H1 (cell line): Measurements from ENCODE around the gene TRABD.

Experiments used
- ATF3 ChIP-seq: IDR thresholded peaks from 2 replicates; pipeline ENCODE4 v1.6.1; 2011; ENCODE audit warnings: low read depth, mild to moderate bottlenecking, low read length; ENCODE audit not compliant: insufficient read depth
- BRCA1 ChIP-seq: IDR thresholded peaks from 2 replicates; pipeline ENCODE4 v1.6.1; 2012; ENCODE audit warnings: low read depth, low read length, improper control_type of control experiment
- EZH2 ChIP-seq: fragments of 200-600 bp; sonication (generic); IDR thresholded peaks from 2 replicates; pipeline ENCODE4 v1.7.1; 2012; ENCODE audit warnings: low read depth, mild to moderate bottlenecking, moderate library complexity, low read length, inconsistent platforms; ENCODE audit not compliant: severe bottlenecking
- FOSL1 ChIP-seq: IDR thresholded peaks from 2 replicates; pipeline ENCODE4 v1.6.1; 2011; ENCODE audit warnings: mild to moderate bottlenecking, low read depth, low read length, moderate library complexity; ENCODE audit not compliant: insufficient read depth
- GABPA ChIP-seq: IDR thresholded peaks from 2 replicates; pipeline ENCODE4 v1.6.1; 2011; ENCODE audit warnings: mild to moderate bottlenecking, low read length, moderate library complexity, borderline replicate concordance; ENCODE audit not compliant: insufficient read depth
- NANOG ChIP-seq: IDR thresholded peaks from 2 replicates; pipeline ENCODE4 v1.6.1; 2011; ENCODE audit warnings: low read length, low read depth, mild to moderate bottlenecking, inconsistent platforms; ENCODE audit not compliant: insufficient read depth, poor library complexity, severe bottlenecking
- SIN3A ChIP-seq, 2 experiments: IDR thresholded peaks in 1 of 2; conservative IDR thresholded peaks in 1 of 2; 2 replicates each; pipeline ENCODE4 v1.6.1; 2011 to 2012; ENCODE audit warnings: low read length in 2 of 2, improper control_type of control experiment in 1 of 2, low read depth in 1 of 2, mild to moderate bottlenecking in 1 of 2
- SP4 ChIP-seq: IDR thresholded peaks from 2 replicates; pipeline ENCODE4 v1.6.1; 2012; ENCODE audit warnings: low read length, inconsistent platforms
- TBP ChIP-seq: IDR thresholded peaks from 2 replicates; pipeline ENCODE4 v1.6.1; 2011; ENCODE audit warnings: low read depth, low read length, improper control_type of control experiment
- TEAD4 ChIP-seq: IDR thresholded peaks from 2 replicates; pipeline ENCODE4 v1.6.1; 2012; ENCODE audit warnings: low read depth, low read length, inconsistent platforms, mixed read lengths
- YY1 ChIP-seq: IDR thresholded peaks from 2 replicates; pipeline ENCODE4 v1.6.1; 2011; ENCODE audit warnings: low read depth, mild to moderate bottlenecking, low read length
- ZNF274 ChIP-seq: IDR thresholded peaks from 2 replicates; pipeline ENCODE4 v1.7.0; 2012; ENCODE audit warnings: low read length, borderline replicate concordance; ENCODE audit errors: extremely low read depth
- TF ChIP-seq, protein P1 (sequence below), 3 experiments: IDR thresholded peaks; 1 replicate in 2 of 3; 2 replicates in 1 of 3; pipeline versions ENCODE4 v1.5.1 to v1.6.1; 2011; ENCODE audit warnings: low read length in 3 of 3, mild to moderate bottlenecking in 3 of 3, inconsistent platforms in 2 of 3, low read depth in 1 of 3, moderate library complexity in 1 of 3; ENCODE audit not compliant: insufficient read depth in 1 of 3; ENCODE audit errors: control extremely low read depth in 1 of 3

GRCh38 chr22:50247748-50248147 is 62.0 kb downstream of the TRABD start:
- TF ChIP-seq ATF3 (no peak), SP4 (no peak), SIN3A (conservative IDR thresholded peaks at IDR 0.05 in 1 of 2, IDR thresholded peaks at IDR 0.05 in 1 of 2; ENCODE audit: low read depth in 1 of 2, low read length in 2 of 2) (no peak), ZNF274 (no peak), EZH2 (no peak), FOSL1 (no peak), TBP (no peak), GABPA (no peak), TEAD4 (no peak), YY1 (no peak), BRCA1 (no peak), NANOG (no peak)
- TF ChIP-seq, protein P1, sequence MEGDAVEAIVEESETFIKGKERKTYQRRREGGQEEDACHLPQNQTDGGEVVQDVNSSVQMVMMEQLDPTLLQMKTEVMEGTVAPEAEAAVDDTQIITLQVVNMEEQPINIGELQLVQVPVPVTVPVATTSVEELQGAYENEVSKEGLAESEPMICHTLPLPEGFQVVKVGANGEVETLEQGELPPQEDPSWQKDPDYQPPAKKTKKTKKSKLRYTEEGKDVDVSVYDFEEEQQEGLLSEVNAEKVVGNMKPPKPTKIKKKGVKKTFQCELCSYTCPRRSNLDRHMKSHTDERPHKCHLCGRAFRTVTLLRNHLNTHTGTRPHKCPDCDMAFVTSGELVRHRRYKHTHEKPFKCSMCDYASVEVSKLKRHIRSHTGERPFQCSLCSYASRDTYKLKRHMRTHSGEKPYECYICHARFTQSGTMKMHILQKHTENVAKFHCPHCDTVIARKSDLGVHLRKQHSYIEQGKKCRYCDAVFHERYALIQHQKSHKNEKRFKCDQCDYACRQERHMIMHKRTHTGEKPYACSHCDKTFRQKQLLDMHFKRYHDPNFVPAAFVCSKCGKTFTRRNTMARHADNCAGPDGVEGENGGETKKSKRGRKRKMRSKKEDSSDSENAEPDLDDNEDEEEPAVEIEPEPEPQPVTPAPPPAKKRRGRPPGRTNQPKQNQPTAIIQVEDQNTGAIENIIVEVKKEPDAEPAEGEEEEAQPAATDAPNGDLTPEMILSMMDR (IDR thresholded peaks at IDR 0.05; ENCODE audit: control extremely low read depth in 1 of 3, insufficient read depth in 1 of 3, low read depth in 1 of 3, low read length in 3 of 3), result no peak
